IMR-90 (cell line): ENCODE data around the gene TNNC1.

Source experiments
- CEBPB ChIP-seq: IDR thresholded peaks from 2 replicates; pipeline ENCODE4 v1.6.1; 2012; ENCODE audit warnings: low read depth, low read length, improper control_type of control experiment
- TF ChIP-seq, protein P1 (sequence below): conservative IDR thresholded peaks from 2 replicates; pipeline ENCODE4 v1.5.1; 2012; ENCODE audit warnings: mild to moderate bottlenecking, low read depth, low read length, improper control_type of control experiment

DNA sequence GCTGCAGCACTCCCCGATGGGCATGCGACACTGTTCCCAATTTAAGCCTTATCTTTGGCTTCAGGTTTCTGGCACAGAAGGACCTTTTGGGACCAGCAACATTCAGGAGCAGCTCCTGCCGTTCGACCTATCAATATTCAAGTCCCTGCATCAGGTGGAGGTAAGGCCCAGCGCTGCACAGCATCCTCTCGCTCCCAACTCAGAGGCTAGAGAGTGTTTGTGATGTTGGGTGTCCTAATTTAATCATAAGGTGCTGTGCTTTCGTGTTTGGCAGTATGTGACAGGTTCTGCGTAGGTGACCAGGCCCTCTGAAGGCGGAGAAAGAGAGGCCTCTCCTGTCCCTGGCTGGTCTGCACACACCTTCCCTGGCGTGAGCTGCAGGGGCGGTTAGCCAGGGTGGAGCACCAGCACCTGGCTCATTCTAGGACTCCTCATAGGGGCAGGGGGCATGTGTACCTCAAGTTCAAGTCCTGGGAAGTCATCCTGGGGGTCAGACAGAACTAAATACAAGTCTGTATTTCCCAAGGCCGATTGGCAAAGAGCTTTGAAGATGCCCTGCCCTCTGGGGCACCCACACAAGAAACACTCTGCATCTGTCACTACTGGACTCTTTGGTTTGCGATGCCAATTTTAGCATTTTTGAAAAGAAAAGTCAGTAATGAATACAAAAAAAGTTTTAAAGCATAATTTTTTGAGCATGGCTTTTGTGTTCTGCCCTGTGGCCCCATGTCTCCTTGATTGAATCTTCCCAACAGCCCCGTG is 18.6 kb upstream of the TNNC1 start:
- TF ChIP-seq, protein P1, sequence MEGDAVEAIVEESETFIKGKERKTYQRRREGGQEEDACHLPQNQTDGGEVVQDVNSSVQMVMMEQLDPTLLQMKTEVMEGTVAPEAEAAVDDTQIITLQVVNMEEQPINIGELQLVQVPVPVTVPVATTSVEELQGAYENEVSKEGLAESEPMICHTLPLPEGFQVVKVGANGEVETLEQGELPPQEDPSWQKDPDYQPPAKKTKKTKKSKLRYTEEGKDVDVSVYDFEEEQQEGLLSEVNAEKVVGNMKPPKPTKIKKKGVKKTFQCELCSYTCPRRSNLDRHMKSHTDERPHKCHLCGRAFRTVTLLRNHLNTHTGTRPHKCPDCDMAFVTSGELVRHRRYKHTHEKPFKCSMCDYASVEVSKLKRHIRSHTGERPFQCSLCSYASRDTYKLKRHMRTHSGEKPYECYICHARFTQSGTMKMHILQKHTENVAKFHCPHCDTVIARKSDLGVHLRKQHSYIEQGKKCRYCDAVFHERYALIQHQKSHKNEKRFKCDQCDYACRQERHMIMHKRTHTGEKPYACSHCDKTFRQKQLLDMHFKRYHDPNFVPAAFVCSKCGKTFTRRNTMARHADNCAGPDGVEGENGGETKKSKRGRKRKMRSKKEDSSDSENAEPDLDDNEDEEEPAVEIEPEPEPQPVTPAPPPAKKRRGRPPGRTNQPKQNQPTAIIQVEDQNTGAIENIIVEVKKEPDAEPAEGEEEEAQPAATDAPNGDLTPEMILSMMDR = no peak
- no peak for TF ChIP-seq CEBPB
